Heart right ventricle (tissue), 16 donors: ENCODE results near the gene CAPZA2. TPM values are rescaled to one million over a fixed set of nuclear protein-coding genes. Genes with fewer than 3 reads are reported as not detected.

Experiments
- ATAC-seq, 8 donors: fragments of 200-7000 bp; cut with Tn5 transposase; one replicate each; pipeline ENCODE4 v1.9.1; 2020; ENCODE audit warnings: mild to moderate bottlenecking in 8 of 8, moderate library complexity in 8 of 8, moderate number of reproducible peaks in 1 of 8
- DNase-seq, 2 donors: peaks; one replicate each; pipeline ENCODE4 v3.0.0-alpha.2; 2020
- H3K27ac ChIP-seq, 10 donors: fragments of 200-600 bp; sonication (generic) in 2 of 10; one replicate each; pipeline versions ENCODE4 v1.5.0 to v1.8.0; 2020 to 2022; ENCODE audit warnings: mild to moderate bottlenecking in 3 of 10
- H3K27me3 ChIP-seq, 7 donors: fragments of 200-600 bp; one replicate each; pipeline ENCODE4 v1.8.0; 2021 to 2022; ENCODE audit warnings: mild to moderate bottlenecking in 2 of 7
- H3K36me3 ChIP-seq, 9 donors: fragments of 200-600 bp; sonication (generic) in 1 of 9; one replicate each; pipeline versions ENCODE4 v1.5.0 to v1.8.0; 2020 to 2022; ENCODE audit warnings: mild to moderate bottlenecking in 2 of 9
- H3K4me1 ChIP-seq, 9 donors: fragments of 200-600 bp; sonication (generic) in 1 of 9; one replicate each; pipeline versions ENCODE4 v1.5.0 to v1.8.0; 2020 to 2022; ENCODE audit warnings: mild to moderate bottlenecking in 4 of 9
- H3K4me3 ChIP-seq, 10 donors: fragments of 200-600 bp; sonication (generic) in 2 of 10; one replicate each; pipeline versions ENCODE4 v1.5.0 to v1.8.0; 2020 to 2022; ENCODE audit warnings: mild to moderate bottlenecking in 7 of 10, moderate library complexity in 2 of 10
- H3K9me3 ChIP-seq, 11 donors: fragments of 200-600 bp in 10 of 11; sonication (generic) in 2 of 11; one replicate each; pipeline versions ENCODE4 v1.5.0 to v1.8.0; 2013 to 2022; ENCODE audit warnings: mild to moderate bottlenecking in 2 of 11, control low read depth in 1 of 11, moderate library complexity in 1 of 11
- CTCF ChIP-seq, 9 donors: fragments of 200-600 bp; sonication (generic) in 2 of 9; IDR thresholded peaks; one replicate each; pipeline versions ENCODE4 v1.5.0 to v1.8.0; 2021 to 2022; ENCODE audit warnings: antibody characterized with exemption in 9 of 9, mild to moderate bottlenecking in 5 of 9, moderate library complexity in 1 of 9
- WGBS, 2 donors: extraction: QIAGEN DNeasy Blood & Tissue Kit; methylation state at CpG; one replicate each; pipeline ENCODE4 v1.1.7; 2013; ENCODE audit warnings: inconsistent platforms in 1 of 2; 5-methylcytosine and 5-hydroxymethylcytosine counted together
- intact Hi-C, 10 donors: fragments of 100-400 bp; cut with DNase I; formaldehyde crosslinking; loops; one replicate each; pipeline versions ENCODE4 v1.11.1 to v1.14.2; 2022
- polyA plus RNA-seq, 2 donors: library from polyadenylated mRNA; stranded (reverse); fragments of 200-250 nt; gene quantifications; one replicate each; pipeline ENCODE4 v1.2.3, GENCODE V29; 2013
- total RNA-seq, 10 donors: library from RNA; stranded (reverse); fragmentation: NEBNext Ultra II Directional in 3 of 10; extraction: Animal tissue kit (Norgen Biotek cat#: 25700) in 3 of 10; gene quantifications; one replicate each; pipeline versions ENCODE4 v1.2.1 to v1.2.4, GENCODE V29; 2021 to 2023
- donor health status: Arrhythmogenic right ventricular cardiomyopathy.
- donor health status: ischemic (EF 13 %, LVEDD 7.1; RV severe dilation, severe dysfunction).
- donor health status: healthy with polysubstance abuse.
- donor health status: DM: no; HTN: yes; CAD: no.
- donor health status: DM: no; HTN: no; CAD: no.
- donor health status: ischemic (EF 25% LVEDD 6.9; RV normal size, moderate dysfunction).
- donor health status: ischemic (EF 25% LVEDD 5.7; RV mildly dilated, moderate dysfunction).
- donor health status: healthy.
- donor health status: DM: yes; HTN: yes; CAD: no.
- donor health status: Ischemic cardiomyopathy.
- donor health status: ischemic (EF 35%, LVEDD 5.7; RV mildly dilated, moderate dysfunction).
- donor health status: nonischemic (EF 11% LVEDD 7.7; RV severe dilation, severe dysfunction).
- donor health status: DM: yes; HTN: yes; CAD: no.
- donor health status: PGD.
- donor health status: ischemic (EF 29% LVEDD 5.4; RV normal size, mild dysfunction).
- donor health status: nonischemic (EF 23%, LVEDD 6.1; RV moderate dilation, normal function).

The CAPZA2 gene
- total and polyA plus RNA-seq, 12 donors = 39.4 to 416 (median 332) TPM

DNA sequence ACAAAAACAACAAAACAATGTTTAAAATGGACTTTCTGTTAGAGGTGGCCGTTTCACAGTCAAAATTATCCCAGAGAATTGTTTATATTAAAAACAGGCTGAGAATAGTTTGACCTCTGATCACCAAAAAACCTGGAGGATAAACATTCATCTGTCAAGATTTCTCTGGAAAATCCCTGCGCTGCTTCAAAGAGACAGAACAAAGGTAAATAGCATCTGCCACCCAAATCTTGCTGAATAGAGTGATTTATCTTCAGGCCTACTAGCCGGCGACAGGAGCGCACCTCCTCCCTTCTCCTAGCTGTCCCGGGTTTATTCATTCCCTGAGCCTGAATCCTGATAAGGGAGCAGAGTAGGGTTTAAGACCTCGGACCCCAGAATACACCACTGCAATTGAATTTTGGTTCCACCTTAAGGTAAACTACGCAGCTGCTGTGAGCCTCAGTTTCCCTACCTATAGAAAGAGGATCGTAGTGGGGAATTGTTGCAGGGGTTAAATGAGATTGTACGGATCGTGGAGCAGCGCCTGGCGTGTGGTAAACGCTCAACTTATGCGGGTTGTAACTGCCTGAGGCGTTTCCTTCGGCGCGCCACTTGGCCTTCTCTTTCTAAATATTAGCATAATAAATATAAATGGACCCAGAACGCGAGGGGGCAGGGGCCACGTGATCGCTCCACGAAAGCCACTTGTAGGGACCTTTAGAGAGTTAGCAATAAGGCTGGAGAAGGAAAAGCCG lies 90.4 kb downstream of the CAPZA2 start:
- WGBS, 2 donors = 3 to 4% methylated on average over 25 of the region's 25 CpGs
- ATAC-seq = no peak
- intact Hi-C loops = loop anchor here in 2 of 10 donors (5.0 kb wide), 2 partner anchors 64 to 91 kb away; partner anchors contain the start of gene CAPZA2 (in 1 of the 2)
- Histone ChIP-seq H3K9me3 (no peaks in the 10 kb centered on the region), H3K27ac (peak overlapping the region; percentile 98 to 100 (median 99)), H3K36me3 (no peaks in the 10 kb centered on the region), H3K27me3 (no peaks in the 10 kb centered on the region), H3K4me3 (peak overlapping the region; percentile 26 to 95 (median 84)), H3K4me1 (peaks cover 0 to 49% (median 37%) of the 10 kb centered on the region in 9 donors)
- TF ChIP-seq CTCF (IDR thresholded peaks at IDR 0.05) = no peak
- peak; percentile 48 to 54 for DNase-seq

- Histone ChIP-seq H3K4me1 (peaks cover 0 to 46% (median 37%) of the 10 kb centered on the region in 9 donors), H3K27me3 (no peaks in the 10 kb centered on the region), H3K36me3 (no peaks in the 10 kb centered on the region), H3K4me3 (peak within 1 kb of the TSS; percentile 77 to 95 (median 84)), H3K9me3 (no peaks in the 10 kb centered on the region), H3K27ac (peak within 1 kb of the TSS; percentile 98 to 100 (median 99))
- WGBS, 2 donors = 0% methylated on average over 75 to 77 of the region's 77 CpGs
- intact Hi-C loops = loop anchor here in 2 of 10 donors (5.0 kb wide), 2 partner anchors 64 to 91 kb away; partner anchors contain the start of gene CAPZA2 (in 1 of the 2)
- DNase-seq (peak; percentile 50 to 59), ATAC-seq (peak; percentile 38 to 80 (median 65))
- TF ChIP-seq CTCF (IDR thresholded peaks at IDR 0.05) = no peak
Observed at GRCh38 chr7:116953372-116953905, 91.1 kb downstream of the CAPZA2 start, which contains the start of gene ST7. Gene ST7, plus strand, starts transcription at chr7:116953501. Its CDS starts 40 bp downstream, at chr7:116953541.

GRCh38 chr7:116953906-116954838 lies 91.8 kb downstream of the CAPZA2 start:
- intact Hi-C loops = loop anchor here in 2 of 10 donors (5.0 kb wide), 2 partner anchors 63 to 92 kb away; partner anchors contain the start of gene CAPZA2 (in 1 of the 2)
- 0 to 1% methylated on average over 60 to 63 of the region's 63 CpGs for WGBS, 2 donors
- peak; percentile 39 to 75 (median 66) for ATAC-seq

More at GRCh38 chr7:116953906-116954838, 91.8 kb downstream of the CAPZA2 start:
- Histone ChIP-seq H3K36me3 (no peaks in the 10 kb centered on the region), H3K4me1 (peaks cover 0 to 48% (median 35%) of the 10 kb centered on the region in 9 donors), H3K27me3 (no peaks in the 10 kb centered on the region), H3K9me3 (no peaks in the 10 kb centered on the region), H3K27ac (peak overlapping the region; percentile 98 to 100 (median 99)), H3K4me3 (peak overlapping the region; percentile 77 to 95 (median 84))
- DNase-seq = peak; percentile 58 to 70
- TF ChIP-seq CTCF (IDR thresholded peaks at IDR 0.05) = no peak
